ENCODE measurements around the gene SRRM3. TPM values are rescaled to one million over a fixed set of nuclear protein-coding genes. Genes with fewer than 3 reads are reported as not detected.
"Not testable (repeated sequence)": the region's sequence is repeated elsewhere in the genome, so short reads cannot be mapped to it uniquely, and the experiment has no call there.

SRRM3 gene
- total RNA-seq, 1 donor from 2014 or later, result 2.9 TPM

DNA sequence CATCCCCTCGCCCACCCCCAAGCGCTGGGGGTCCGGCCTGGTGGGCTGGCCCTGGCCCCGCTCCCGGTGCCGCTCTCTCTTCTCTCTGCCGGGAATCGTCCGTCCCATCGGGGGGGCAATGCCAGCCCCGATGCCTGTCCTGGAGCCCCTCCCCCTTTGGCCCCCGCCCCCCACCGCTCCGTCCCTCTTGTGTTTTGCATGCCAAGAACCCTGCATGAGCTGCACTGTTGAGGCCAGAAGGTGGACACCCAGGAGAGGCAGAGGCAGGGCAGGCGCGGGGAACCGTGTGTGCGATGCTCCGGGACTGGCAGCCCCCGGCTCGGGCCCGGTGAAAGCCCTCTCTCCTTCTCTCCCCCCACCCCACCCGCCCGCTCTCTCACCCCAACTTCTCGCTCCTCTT lies 78.7 kb downstream of the SRRM3 start:
- intact Hi-C loops (cut with DNase I), result no loop called here
- ATAC-seq (peak; percentile 61), DNase-seq (ENCODE audit: low spot score) (no peak)

DNA sequence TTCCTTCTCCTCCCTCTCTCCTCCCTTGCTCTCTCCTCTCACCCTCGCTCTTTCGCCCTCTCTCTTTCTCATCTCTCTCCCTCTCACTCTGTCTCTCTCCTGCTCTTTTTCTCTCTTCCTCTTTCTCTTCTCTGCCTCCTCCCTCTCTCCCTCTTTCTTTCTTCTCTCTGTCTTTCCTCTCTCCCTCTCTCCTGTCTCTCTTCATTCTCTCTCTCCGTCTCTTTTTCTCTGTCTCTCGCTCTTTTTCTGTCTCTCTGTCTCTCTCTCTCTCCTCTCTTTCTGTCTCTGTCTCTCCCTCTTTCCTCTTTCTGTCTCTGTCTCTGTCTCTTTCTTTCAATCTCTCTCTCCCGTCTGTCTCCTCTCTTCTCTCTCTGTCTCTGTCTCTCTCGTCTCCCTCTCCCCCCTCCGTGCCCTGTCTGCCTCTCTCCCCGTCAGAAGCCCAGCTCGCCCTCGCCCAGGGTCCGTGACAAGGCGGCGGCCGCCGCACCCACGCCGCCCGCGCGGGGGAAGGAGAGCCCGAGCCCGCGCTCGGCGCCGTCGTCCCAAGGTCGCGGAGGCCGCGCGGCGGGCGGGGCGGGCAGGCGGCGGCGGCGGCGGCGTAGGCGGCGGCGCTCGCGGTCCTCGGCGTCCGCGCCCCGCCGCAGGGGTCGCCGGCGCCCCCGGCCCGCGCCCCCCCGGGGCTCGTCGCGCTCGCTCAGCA lies 79.5 kb downstream of the SRRM3 start:
- no peak for ATAC-seq
- no peak for DNase-seq (ENCODE audit: low spot score)
- intact Hi-C loops (cut with DNase I), result no loop called here

DNA sequence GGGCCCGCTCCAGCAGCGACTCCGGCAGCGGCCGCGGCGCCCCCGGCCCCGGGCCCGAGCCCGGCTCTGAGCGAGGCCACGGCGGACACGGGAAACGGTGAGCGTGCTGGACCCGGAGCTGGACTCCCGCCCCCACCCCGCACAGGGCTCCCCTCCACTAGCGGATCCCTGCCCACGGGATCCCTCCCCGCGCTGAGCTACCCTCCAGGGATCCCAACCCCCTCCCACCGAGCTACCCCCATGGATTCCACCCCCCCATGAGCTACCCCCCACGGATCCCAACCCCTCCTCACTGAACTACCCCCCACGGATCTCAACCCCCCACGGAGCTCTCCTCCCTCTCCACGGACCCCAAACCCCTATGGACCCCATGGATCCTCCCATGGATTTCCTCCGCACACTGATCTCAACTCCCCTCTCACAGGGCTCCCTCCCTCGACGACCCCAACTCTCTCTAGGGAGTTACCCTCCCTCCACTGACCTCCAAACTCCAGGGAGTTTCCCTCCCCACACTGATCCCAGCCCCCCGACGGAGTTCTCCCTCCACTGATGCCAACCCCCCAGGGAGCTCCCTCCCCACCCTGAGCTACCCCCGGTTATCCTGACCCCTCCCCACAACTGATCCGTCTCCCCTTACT lies 80.1 kb downstream of the SRRM3 start:
- ATAC-seq (peak; percentile 7), DNase-seq (ENCODE audit: low spot score) (no peak)
- intact Hi-C loops (cut with DNase I), result no loop called here

DNA sequence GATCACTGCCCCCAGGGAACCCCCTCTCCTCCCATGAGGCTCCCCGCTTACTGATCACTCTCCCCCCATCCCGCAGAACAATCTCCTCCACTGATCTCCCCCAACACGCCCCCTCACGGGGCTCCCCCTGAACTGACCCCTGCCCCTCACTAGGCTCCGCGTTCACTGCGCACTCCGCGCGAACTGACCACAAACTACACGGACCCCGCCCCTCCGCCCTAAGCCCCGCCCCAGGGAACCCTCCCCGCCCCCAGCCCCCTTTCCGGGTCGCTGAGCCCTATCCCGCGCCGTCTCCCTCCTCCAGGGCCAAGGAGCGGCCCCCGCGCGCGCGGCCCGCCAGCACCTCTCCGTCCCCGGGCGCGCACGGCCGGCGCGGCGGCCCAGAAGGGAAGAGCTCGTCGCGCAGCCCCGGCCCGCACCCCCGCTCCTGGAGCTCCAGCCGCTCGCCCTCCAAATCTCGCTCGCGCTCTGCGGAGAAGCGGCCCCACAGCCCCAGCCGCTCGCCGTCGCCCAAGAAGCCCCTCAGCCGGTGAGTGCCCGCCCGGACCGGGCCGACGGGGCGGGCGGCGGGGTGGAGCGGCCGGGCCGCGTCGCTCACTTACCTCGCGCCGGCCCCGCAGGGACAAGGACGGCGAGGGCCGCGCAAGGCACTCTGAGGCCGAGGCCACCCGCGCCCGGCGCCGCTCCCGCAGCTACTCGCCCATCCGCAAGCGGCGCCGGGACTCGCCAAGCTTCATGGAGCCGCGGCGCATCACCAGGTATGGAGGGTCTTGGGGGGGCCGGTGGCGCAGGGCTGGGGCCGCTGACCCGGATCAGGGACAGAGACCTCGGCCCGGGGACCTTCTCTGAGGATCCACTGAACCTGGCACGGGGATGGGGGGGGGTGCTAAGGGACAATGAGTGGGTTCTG lies 80.9 kb downstream of the SRRM3 start:
- intact Hi-C loops (cut with DNase I), result no loop called here
- ATAC-seq, result peak; percentile 53
- DNase-seq (ENCODE audit: low spot score), result peak; percentile 78

DNA sequence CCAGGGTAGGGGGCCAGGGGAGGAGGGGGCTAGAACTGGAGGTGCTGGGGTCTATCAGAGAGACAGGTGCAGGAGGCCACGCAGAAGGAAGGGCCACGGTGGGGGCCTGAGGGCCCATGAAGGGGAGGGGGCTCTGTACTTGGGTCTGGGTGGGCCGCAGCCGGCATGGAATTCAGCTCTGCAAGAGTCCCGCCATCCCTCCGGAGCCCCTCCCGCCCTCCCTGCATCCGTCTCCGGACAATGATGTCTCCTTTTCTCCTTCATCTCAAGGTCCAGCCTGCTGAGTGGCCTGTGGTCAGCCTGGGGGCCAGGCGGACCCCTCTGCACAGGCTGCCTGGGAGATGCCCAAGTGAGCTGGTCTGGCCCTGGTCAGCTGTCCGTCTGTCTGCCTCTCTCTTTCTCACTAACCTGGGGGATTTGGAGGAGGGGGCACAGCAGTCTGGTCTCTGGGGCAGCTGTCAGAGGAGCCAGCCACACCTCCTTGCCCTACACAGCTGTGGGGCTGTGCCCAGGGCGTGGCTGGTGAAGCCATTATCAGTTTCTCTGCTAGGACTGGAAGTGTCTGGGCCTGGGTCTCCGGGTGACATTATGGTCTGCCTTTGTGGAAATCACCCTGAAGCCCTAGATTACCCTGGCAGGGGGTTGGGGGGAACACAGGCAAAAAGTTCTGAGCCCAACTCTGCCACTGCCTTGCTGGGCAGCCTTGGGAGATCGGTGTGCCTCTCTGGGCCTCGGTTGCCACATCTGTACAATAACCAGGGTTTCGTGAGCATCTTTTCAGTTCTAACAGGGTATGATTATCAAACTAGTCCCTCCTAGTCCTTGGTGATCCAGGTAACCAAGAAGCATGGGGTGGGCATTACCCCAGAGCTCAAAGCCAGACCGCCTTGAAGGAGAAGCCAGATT lies 81.8 kb downstream of the SRRM3 start:
- DNase-seq (ENCODE audit: low spot score), result no peak
- no peak for ATAC-seq
- intact Hi-C loops (cut with DNase I), result no loop called here

DNA sequence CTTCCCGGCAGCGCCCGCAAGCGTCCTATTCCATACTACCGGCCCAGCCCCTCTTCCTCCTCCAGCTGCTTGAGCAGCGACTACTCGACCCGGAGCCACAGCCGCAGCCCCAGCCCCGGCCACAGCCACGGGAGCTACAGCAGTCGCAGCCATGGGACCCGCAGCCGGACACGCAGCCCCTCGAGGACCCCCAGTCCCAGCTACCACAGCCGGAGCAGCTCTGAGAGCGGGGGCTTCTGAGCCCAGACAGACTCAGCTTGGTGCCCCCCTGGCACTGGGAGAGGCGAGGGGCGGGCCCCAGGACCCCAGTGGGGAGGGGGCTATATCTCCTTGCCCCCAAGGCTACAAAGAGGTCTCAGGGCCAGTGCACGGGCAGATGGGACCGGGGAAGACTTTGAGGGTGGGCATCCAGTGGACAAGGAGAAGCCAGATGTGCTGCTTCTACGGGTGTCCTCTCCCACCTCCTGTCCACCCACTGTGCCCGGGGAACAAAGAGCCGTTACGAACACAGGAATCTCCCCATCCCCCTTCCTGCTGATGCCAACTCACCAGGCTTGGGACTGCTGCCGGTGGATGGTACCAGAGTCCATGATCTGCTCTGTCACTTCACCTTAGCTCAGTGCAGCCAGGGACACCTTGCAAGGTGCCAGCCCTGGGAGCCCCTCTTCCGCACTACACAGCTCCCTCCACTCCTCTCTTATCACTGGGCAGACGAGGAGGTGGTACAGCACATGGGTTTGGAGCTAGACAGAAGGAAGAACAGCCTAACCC lies 84.1 kb downstream of the SRRM3 start:
- DNase-seq (ENCODE audit: low spot score) (no peak), ATAC-seq (no peak)
- intact Hi-C loops (cut with DNase I), result loop anchor here (5.0 kb wide), 1 partner anchor 103 kb away; no protein-coding TSS in a partner anchor

DNA sequence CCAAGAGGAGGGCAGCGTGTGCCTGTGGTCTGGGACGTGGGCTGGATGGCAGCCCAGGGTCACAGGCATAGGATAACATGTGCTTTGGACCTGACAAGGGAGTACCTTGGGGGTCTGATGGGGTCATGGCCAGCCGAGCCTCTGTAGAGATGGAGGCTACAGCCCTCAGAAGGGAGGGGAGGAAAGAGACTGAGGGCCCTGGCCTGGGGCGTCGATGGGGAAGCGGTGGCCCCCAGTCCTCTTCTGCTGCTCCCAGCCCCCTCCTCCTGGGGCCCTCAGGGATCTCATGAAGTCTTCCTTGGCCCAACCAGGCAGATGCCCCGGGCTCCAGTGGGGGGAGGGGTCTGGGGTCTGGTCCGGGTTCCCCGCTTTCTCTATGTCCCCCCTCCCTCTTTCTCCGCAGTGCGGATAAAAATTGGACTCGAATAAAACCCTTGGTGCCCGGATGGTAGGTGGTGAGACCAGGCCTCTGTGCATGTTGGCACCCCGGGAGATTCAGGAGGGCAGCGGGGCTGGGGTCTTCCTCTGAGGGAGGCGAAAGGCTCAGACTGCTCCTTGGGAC lies 85.2 kb downstream of the SRRM3 start:
- DNase-seq (ENCODE audit: low spot score), result no peak
- no peak for ATAC-seq
- intact Hi-C loops (cut with DNase I), result loop anchor here (5.0 kb wide), 1 partner anchor 105 kb away; no protein-coding TSS in a partner anchor

DNA sequence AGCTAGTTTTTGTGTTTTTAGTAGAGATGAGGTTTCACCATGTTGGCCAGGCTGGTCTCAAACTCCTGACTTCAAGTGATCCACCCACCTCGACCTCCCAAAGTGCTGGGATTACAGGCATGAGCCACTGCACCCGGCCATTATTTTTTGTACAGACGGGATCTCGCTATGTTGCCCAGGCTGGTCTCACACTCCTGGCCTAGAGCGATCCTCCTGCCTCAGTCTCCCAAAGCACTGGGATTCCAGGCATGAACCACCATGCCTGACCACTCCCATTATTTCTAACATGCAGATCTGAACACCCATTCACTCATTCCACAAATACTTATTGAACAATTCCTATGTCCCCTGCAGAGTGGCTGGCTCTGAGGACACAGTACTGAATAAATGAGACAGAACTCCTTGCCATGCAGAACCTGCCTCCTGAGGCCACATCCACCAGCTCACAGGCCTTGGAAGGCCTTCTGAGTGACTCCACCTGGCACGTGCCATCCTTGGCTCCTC lies 89.2 kb downstream of the SRRM3 start:
- DNase-seq (ENCODE audit: low spot score); ATAC-seq: not testable (repeated sequence)
- intact Hi-C loops (cut with DNase I), result loop anchor here (2.0 kb wide), 1 partner anchor 24 kb away; no protein-coding TSS in a partner anchor

DNA sequence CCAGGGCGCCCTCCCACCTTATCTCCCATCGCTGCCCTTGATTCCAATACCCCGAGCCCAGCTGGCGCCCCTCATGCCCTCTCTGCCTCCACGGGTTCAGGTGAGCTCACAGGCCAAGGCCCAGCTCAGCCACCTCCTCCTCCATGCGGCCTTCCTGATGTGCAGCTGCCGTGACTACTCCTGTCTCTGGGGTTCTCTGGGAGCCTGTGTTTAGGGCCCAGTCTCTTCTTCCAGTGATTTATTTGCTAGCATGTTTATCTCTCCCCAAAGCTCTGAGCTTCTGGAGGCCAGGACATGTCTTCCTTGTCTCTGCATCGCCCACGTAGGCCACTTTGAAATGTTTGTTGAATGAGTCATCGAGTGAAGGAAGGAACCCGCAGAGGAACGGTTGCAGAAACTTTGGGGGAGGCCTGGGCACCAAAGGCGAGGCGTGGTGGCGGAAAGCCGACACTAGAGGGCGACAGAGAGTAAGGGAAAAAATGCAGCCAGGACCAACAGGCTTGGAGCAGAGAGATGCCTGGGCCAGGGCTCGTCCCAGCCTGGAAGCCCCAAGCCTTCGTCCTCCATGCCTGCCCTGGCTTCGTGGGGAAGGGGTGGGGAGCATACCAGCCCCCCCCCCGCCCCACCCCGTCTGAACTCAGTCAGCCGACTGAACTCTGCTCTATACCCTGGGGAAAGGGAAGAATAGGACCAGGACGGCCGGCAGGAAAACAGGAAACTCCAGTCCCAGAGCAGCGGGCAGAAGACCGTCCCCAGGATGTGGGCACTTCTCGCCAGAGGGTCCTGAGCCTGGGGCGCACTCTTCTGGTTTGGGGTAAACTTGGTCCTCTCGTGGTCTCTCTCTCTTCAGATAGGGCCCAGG lies 89.9 kb downstream of the SRRM3 start:
- DNase-seq (ENCODE audit: low spot score), result peak; percentile 95
- ATAC-seq, result peak; percentile 84
- intact Hi-C loops (cut with DNase I), result loop anchor here (2.0 kb wide), 1 partner anchor 23 kb away; no protein-coding TSS in a partner anchor

DNA sequence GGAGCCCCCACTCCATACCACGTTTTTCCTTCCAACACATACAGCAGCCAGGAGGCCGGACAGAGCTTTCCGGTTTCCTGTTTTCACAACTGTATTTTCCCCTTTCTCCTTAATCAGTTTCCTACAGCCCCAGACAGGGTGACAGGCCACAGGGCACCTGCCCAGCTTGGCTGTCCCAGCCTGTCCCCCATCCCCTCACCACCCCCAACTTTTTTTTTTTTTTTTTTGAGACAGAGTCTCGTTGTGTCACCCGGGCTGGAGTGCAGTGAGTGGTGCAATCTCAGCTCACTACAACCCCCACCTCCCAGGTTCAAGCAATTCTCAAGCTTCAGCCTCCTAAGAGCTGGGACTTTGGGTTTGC lies 90.5 kb downstream of the SRRM3 start:
- no peak for DNase-seq (ENCODE audit: low spot score)
- intact Hi-C loops (cut with DNase I), result no loop called here
- peak; percentile 49 for ATAC-seq

DNA sequence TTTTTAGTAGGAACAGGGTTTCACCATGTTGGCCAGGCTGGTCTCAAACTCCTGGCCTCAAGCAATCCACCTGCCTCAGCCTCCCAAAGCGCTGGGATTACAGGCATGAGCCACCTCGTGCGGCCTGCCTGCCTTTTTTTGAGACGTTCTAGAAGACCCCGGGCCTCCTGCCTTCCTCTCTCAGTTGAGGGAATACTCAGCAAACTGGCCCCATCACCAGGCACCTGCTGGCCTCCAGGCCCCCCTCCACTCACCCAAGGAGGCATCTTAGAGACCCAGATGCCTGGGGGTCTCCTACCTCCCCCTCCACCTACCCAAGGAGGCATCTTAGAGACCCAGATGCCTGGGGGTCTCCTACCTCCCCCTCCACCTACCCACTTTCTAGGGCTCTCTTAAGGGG lies 91.2 kb downstream of the SRRM3 start:
- DNase-seq (ENCODE audit: low spot score); intact Hi-C loops (cut with DNase I); ATAC-seq: not testable (repeated sequence)

DNA sequence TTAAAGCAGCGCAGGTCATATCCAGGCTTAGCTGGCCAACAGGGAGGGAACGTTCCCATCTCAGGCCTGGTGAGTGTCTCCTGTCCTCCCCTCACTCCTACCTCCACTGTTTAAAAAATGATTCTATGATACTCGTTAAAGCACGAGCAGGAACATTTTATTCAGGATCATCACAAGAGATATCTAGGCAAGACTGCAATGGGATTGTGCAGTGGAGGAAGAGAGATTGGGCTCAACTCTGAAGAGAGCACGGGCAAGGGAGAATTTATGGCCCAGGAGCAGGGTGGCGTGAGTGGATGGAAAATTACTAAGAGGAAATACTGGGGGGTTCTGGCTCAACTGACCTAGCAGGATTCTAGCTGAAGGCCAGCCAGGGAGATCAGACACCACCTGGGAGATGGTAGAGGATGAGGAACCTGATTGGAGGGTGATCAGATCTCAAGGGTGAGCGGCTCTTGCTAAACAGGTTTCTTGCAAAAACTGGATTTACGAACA lies 91.8 kb downstream of the SRRM3 start:
- ATAC-seq, result no peak
- no peak for DNase-seq (ENCODE audit: low spot score)
- intact Hi-C loops (cut with DNase I), result no loop called here

DNA sequence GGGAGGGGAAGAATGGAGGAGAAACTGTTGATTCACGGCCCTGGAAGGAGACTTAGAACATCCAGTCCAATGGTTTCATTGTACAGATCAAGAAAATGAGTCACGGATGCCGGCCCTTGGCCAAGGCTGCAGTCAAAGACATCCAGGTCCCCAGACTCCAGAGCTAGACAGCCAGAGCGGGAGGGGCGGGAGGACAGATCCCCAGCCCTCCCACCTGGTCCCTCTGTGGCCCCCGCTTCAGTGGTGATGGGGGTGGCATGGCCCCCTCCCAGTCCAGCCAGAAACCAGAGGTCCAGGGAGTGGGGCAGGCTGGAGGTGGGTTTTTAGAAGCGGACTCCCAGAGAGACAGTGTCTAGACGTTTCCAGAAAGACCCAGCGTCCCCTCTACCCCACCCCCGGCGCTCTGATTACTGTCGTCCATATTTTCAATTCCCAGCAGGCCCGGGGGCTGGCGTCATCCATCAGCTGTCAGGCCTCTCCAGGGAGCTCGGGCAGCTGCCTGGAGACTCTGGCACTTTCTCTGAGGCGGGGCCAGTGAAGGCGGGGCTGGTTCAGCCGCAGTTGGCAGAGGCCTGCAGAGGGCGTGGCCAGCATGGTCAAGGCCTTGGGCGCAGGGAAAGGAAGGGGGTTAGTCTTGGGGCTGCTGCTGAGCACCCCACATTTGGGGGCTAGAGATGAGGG lies 92.8 kb downstream of the SRRM3 start:
- intact Hi-C loops (cut with DNase I), result no loop called here
- ATAC-seq, result peak; percentile 87

DNA sequence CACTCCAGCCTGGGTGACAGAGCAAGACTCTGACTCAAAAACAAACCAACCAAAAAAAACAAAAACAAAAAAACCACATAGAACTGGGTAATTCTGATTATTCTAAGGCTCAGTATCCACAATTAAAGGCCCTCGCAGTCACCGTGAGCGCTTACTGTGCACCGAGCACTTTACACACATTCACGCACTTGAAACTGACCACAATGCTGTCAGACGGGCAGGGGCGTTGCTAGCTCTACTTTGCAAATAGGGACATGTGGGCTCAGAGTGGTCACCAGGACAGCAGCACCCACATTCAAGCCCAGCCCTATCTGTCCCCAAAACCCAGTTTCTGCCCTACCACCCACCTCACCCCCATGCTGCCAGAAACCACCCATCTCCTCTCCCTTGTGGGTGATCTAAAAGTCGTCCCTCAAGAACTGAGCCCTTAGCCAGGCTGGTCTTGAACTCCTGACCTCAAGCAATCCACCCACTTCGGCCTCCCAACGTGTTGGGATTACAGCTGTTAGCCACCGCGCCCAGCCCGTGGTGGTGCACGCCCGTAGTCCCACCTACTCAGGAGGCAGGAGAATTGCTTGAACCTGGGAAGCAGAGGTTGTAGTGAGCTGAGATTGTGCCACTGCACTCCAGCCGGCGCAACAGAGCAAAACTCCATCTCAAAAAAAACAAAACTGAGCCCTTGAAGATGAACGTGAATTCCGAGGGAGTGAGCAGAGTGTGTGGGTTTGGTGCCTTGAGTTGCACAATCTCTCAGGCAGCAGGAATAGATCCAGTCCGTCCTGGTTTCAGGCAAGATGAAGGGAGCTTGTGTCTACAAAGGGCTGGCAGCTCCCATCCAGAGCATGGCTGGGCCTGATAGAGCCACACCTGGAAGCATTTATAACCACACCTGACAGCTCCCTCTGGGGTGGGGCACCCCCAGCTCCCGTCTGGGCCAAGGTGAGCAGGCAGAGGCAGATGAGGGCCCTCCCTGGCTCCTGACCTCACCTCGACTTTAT lies 95.3 kb downstream of the SRRM3 start:
- DNase-seq (ENCODE audit: low spot score) (no peak), ATAC-seq (peak; percentile 77)
- intact Hi-C loops (cut with DNase I), result no loop called here

More for the DNA sequence above, 92.8 kb downstream of the SRRM3 start:
- DNase-seq (ENCODE audit: low spot score), result peak; percentile 97
